Lung (tissue), 12 donors: ENCODE measurements around the gene PIP5K1B. TPM values are rescaled to one million over a fixed set of nuclear protein-coding genes. Genes with fewer than 3 reads are reported as not detected.

Experiments used
- ATAC-seq: fragments of 200-7000 bp; cut with Tn5 transposase; one replicate; pipeline ENCODE4 v1.9.1; 2020; ENCODE audit warnings: moderate number of reproducible peaks; ENCODE audit not compliant: insufficient read depth, low FRiP score
- DNase-seq, 3 donors: peaks; one replicate each; pipeline ENCODE4 v3.0.0-alpha.2; 2013 to 2017
- H3K27ac ChIP-seq, 2 donors: one replicate each; pipeline ENCODE4 v1.5.1; 2013; ENCODE audit warnings: mild to moderate bottlenecking in 2 of 2, moderate library complexity in 2 of 2, control low read depth in 1 of 2, inconsistent platforms in 1 of 2, low read depth in 1 of 2, low read length in 1 of 2
- H3K27me3 ChIP-seq, 3 donors: one replicate each; pipeline ENCODE4 v1.5.1; 2013; ENCODE audit warnings: low read length in 2 of 3; ENCODE audit not compliant: control insufficient read depth in 3 of 3, insufficient read depth in 3 of 3
- H3K36me3 ChIP-seq, 4 donors: one replicate each; pipeline ENCODE4 v1.5.1; 2013; ENCODE audit warnings: low read length in 4 of 4, mild to moderate bottlenecking in 1 of 4, moderate library complexity in 1 of 4; ENCODE audit not compliant: control insufficient read depth in 4 of 4, insufficient read depth in 4 of 4
- H3K4me1 ChIP-seq, 5 donors: one replicate each; pipeline ENCODE4 v1.5.1; 2013; ENCODE audit warnings: low read length in 5 of 5, mild to moderate bottlenecking in 2 of 5, moderate library complexity in 1 of 5; ENCODE audit not compliant: control insufficient read depth in 5 of 5, insufficient read depth in 5 of 5
- H3K4me3 ChIP-seq: one replicate; pipeline ENCODE4 v1.5.1; 2013; ENCODE audit warnings: mild to moderate bottlenecking, control low read depth, moderate library complexity
- H3K9ac ChIP-seq, 2 donors: one replicate each; pipeline ENCODE4 v1.5.1; 2013; ENCODE audit warnings: low read length in 2 of 2, control low read depth in 1 of 2; ENCODE audit not compliant: insufficient read depth in 1 of 2
- H3K9me3 ChIP-seq, 4 donors: one replicate each; pipeline ENCODE4 v1.5.1; 2013; ENCODE audit warnings: low read length in 3 of 4, mild to moderate bottlenecking in 1 of 4, moderate library complexity in 1 of 4; ENCODE audit not compliant: control insufficient read depth in 4 of 4, insufficient read depth in 3 of 4
- CTCF ChIP-seq: IDR thresholded peaks from 2 replicates; pipeline ENCODE4 v1.5.1; 2012; ENCODE audit warnings: mild to moderate bottlenecking; ENCODE audit errors: control extremely low read depth, extremely low read depth
- WGBS, 2 donors: extraction: QIAGEN DNeasy Blood & Tissue Kit; methylation state at CpG; one replicate each; pipeline ENCODE4 v1.1.7; 2013; 5-methylcytosine and 5-hydroxymethylcytosine counted together
- polyA plus RNA-seq, 2 donors: library from polyadenylated mRNA; stranded (reverse); fragments of 200-250 nt; gene quantifications; one replicate each; pipeline ENCODE4 v1.2.1, GENCODE V29; 2013
- total RNA-seq, 2 donors: library from RNA; depleted of rRNA in 1 of 2; stranded (reverse); fragments of >200 nt in 1 of 2; gene quantifications; one replicate each; pipeline ENCODE4 v1.2.1, GENCODE V29; 2014 to 2021
- donor health status: control.
- donor health status: control.
- donor health status: Bipolar disorder and iron deficiency.
- donor health status: healthy.
- donor health status: DM: yes; HTN: yes; CAD: no.

PIP5K1B gene
- total and polyA plus RNA-seq, 4 donors, result 6.6 to 28.2 (median 15.6) TPM

- no peak for TF ChIP-seq CTCF
- no peak overlapping the region for H3K9ac ChIP-seq
- ATAC-seq (no peak), DNase-seq (peak; percentile 17 to 65 (median 19))
- H3K4me1 ChIP-seq, result peaks cover 0 to 3% (median 0%) of the 10 kb centered on the region in 5 donors
- H3K27me3 ChIP-seq, result no peaks in the 10 kb centered on the region
- no peak overlapping the region for H3K4me3 ChIP-seq
- 54 to 73% methylated on average over 9 of the region's 9 CpGs for WGBS, 2 donors
- H3K9me3 ChIP-seq, result peaks cover 0 to 2% (median 0%) of the 10 kb centered on the region in 4 donors
- no peak overlapping the region for H3K27ac ChIP-seq
- no peaks in the 10 kb centered on the region for H3K36me3 ChIP-seq
Measured at GRCh38 chr9:68669218-68669617, 35.8 kb upstream of the PIP5K1B start.

GRCh38 chr9:68672215-68672614, 32.8 kb upstream of the PIP5K1B start:
- no peak for DNase-seq
- Histone ChIP-seq H3K9ac (no peak overlapping the region), H3K27ac (no peak overlapping the region), H3K4me1 (peaks cover 0 to 3% (median 0%) of the 10 kb centered on the region in 5 donors), H3K36me3 (no peaks in the 10 kb centered on the region), H3K4me3 (no peak overlapping the region), H3K27me3 (peaks cover 0 to under 1% (median 0%) of the 10 kb centered on the region in 3 donors), H3K9me3 (no peaks in the 10 kb centered on the region)
- no peak for ATAC-seq
- 97 to 100% methylated on average over 1 of the region's 1 CpG for WGBS, 2 donors
- TF ChIP-seq CTCF, result no peak

- H3K36me3 ChIP-seq, result no peaks in the 10 kb centered on the region
- H3K9me3 ChIP-seq, result no peaks in the 10 kb centered on the region
- peaks cover 0 to 3% (median 0%) of the 10 kb centered on the region in 5 donors for H3K4me1 ChIP-seq
- H3K9ac ChIP-seq, result no peak overlapping the region
- H3K4me3 ChIP-seq, result no peak overlapping the region
- DNase-seq (no peak), ATAC-seq (no peak)
- TF ChIP-seq CTCF, result no peak
- no peak overlapping the region for H3K27ac ChIP-seq
- peaks cover 0 to 3% (median 0%) of the 10 kb centered on the region in 3 donors for H3K27me3 ChIP-seq
Measured at GRCh38 chr9:68672625-68673024, 32.4 kb upstream of the PIP5K1B start.

GRCh38 chr9:68678430-68678829, 26.6 kb upstream of the PIP5K1B start:
- 41 to 64% methylated on average over 5 of the region's 5 CpGs for WGBS, 2 donors
- DNase-seq (peak in 2 of 3 donors; percentile 12 to 41), ATAC-seq (no peak)
- no peak overlapping the region for H3K4me3 ChIP-seq
- no peaks in the 10 kb centered on the region for H3K36me3 ChIP-seq
- no peaks in the 10 kb centered on the region for H3K4me1 ChIP-seq
- no peak for TF ChIP-seq CTCF
- peaks cover 0 to 10% (median 5%) of the 10 kb centered on the region in 3 donors for H3K27me3 ChIP-seq
- H3K27ac ChIP-seq, result no peak overlapping the region
- H3K9me3 ChIP-seq, result no peaks in the 10 kb centered on the region
- H3K9ac ChIP-seq, result no peak overlapping the region
